ENCODE data around the gene GJA10.

GRCh38 chr6:89942601-89943000 is 48.3 kb downstream of the GJA10 start:
- TF ChIP-seq POU6F1 (CRISPR knock-in tag; IDR thresholded peaks at IDR 0.05; ENCODE audit: borderline replicate concordance, low read depth) (no peak), ARNTL (CRISPR knock-in tag; IDR thresholded peaks at IDR 0.05; ENCODE audit: borderline replicate concordance, low read depth) (no peak), ZNF8 (CRISPR knock-in tag; IDR thresholded peaks at IDR 0.05) (no peak), ZFP30 (CRISPR knock-in tag; IDR thresholded peaks at IDR 0.05) (no peak), BACH2 (CRISPR knock-in tag; IDR thresholded peaks at IDR 0.05; ENCODE audit: borderline replicate concordance) (no peak), PATZ1 (CRISPR knock-in tag; IDR thresholded peaks at IDR 0.05; ENCODE audit: borderline replicate concordance) (no peak), ZC3H10 (CRISPR knock-in tag; IDR thresholded peaks at IDR 0.05) (no peak), CSDC2 (CRISPR knock-in tag; IDR thresholded peaks at IDR 0.05) (no peak), RARB (CRISPR knock-in tag; IDR thresholded peaks at IDR 0.05) (no peak), TCF4 (CRISPR knock-in tag; IDR thresholded peaks at IDR 0.05; ENCODE audit: borderline replicate concordance) (no peak)
- TF ChIP-seq, protein P1, sequence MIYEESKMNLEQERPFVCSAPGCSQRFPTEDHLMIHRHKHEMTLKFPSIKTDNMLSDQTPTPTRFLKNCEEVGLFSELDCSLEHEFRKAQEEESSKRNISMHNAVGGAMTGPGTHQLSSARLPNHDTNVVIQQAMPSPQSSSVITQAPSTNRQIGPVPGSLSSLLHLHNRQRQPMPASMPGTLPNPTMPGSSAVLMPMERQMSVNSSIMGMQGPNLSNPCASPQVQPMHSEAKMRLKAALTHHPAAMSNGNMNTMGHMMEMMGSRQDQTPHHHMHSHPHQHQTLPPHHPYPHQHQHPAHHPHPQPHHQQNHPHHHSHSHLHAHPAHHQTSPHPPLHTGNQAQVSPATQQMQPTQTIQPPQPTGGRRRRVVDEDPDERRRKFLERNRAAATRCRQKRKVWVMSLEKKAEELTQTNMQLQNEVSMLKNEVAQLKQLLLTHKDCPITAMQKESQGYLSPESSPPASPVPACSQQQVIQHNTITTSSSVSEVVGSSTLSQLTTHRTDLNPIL (CRISPR knock-in tag; IDR thresholded peaks at IDR 0.05; ENCODE audit: low read depth), result no peak

Measured in SK-N-SH treated with all-trans-retinoic acid at 6 μM for 48 hours (cell line).